ENCODE measurements around the gene CFL2. TPM values are rescaled to one million over a fixed set of nuclear protein-coding genes. Genes with fewer than 3 reads are reported as not detected.

The CFL2 gene
- total RNA-seq, 2 donors from 2014 or later: 46.3 to 79.2 TPM

DNA sequence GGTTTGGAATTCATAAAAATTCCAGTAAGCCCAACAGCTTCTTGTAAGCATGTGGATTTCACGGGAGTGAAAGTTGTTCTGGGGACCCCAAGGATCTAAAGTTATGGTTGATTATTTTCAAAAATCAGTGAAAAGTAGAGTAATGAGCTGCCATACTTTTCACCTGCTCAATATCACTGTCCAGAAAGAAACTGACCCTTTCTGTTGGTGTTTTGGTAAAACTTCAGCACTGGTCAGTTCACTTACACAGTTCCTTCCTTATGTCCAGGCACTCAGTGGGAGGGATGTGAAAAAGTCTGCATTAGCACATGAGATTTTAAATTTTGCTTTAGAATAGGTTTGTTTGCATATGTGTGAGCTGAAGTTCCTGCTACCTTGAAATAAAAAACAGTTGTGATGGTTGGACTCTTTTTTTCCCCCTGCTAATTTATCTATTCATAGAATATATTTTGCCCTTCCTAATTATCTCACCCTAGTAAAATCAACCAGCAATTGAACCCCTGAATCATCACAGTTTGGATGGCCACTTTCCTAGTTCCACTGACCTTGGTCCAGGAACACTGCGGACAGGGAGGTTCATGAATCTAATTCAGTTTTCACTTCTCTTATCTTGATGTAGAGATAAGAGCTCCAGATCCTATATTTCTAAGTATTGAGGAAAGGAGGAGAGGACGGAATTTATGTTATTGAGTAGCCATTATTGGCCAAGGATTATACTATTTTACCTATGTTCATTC lies 25.8 kb downstream of the CFL2 start:
- DNase-seq (ENCODE audit: low spot score): no peak
- H3K36me3 ChIP-seq: no peaks in the 10 kb centered on the region
- 76% methylated on average over 3 of the region's 3 CpGs for WGBS
- H3K9me3 ChIP-seq: no peaks in the 10 kb centered on the region
- TF ChIP-seq POLR2A (IDR thresholded peaks at IDR 0.05) (no peak), POLR2AphosphoS5 (IDR thresholded peaks at IDR 0.05) (no peak)
- TF ChIP-seq, protein P1, sequence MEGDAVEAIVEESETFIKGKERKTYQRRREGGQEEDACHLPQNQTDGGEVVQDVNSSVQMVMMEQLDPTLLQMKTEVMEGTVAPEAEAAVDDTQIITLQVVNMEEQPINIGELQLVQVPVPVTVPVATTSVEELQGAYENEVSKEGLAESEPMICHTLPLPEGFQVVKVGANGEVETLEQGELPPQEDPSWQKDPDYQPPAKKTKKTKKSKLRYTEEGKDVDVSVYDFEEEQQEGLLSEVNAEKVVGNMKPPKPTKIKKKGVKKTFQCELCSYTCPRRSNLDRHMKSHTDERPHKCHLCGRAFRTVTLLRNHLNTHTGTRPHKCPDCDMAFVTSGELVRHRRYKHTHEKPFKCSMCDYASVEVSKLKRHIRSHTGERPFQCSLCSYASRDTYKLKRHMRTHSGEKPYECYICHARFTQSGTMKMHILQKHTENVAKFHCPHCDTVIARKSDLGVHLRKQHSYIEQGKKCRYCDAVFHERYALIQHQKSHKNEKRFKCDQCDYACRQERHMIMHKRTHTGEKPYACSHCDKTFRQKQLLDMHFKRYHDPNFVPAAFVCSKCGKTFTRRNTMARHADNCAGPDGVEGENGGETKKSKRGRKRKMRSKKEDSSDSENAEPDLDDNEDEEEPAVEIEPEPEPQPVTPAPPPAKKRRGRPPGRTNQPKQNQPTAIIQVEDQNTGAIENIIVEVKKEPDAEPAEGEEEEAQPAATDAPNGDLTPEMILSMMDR (IDR thresholded peaks at IDR 0.05): no peak
- H3K4me1 ChIP-seq (replicated peaks): no peaks in the 10 kb centered on the region
- no peaks in the 10 kb centered on the region for H3K27me3 ChIP-seq (replicated peaks; ENCODE audit: insufficient read depth)
- H3K27ac ChIP-seq: no peak overlapping the region
- intact Hi-C loops (cut with DNase I): no loop called here
- no peak overlapping the region for H3K4me3 ChIP-seq

DNA sequence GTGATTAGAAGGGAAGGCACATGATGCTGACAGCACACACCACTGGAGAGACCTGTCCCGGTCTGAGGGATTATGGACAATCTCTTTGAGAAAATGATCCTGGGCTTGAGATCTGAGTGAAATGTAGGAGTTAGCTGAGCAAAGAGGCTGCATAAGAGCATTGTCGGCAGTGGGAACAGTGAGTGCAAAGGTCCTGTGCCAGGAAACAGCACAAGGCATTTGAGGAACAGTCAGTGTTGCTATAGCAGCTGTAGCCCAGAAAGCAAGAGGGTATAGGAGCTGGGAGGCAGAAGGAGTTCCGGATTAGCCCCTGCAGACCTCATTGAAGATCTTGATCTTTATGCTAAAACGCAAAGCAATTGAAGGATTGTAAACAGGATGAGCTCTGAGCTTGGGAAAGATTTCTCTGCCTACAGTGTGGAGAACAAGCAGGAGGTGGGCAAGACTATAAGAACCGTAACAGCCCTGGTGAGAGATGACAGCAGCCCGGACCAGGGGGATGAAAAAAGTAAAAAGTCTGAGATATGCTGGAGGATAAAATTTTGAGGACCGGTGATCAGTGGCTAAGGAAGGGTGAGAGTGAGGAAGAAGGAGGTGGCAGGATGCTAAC lies 28.5 kb downstream of the CFL2 start:
- DNase-seq (ENCODE audit: low spot score): no peak
- Histone ChIP-seq H3K36me3 (no peaks in the 10 kb centered on the region), H3K4me1 (replicated peaks) (no peaks in the 10 kb centered on the region), H3K27ac (no peak overlapping the region), H3K9me3 (no peaks in the 10 kb centered on the region), H3K4me3 (no peak overlapping the region), H3K27me3 (replicated peaks; ENCODE audit: insufficient read depth) (no peaks in the 10 kb centered on the region)
- intact Hi-C loops (cut with DNase I): no loop called here
- 72% methylated on average over 7 of the region's 7 CpGs for WGBS
- TF ChIP-seq POLR2AphosphoS5 (IDR thresholded peaks at IDR 0.05) (no peak), POLR2A (IDR thresholded peaks at IDR 0.05) (no peak)

DNA sequence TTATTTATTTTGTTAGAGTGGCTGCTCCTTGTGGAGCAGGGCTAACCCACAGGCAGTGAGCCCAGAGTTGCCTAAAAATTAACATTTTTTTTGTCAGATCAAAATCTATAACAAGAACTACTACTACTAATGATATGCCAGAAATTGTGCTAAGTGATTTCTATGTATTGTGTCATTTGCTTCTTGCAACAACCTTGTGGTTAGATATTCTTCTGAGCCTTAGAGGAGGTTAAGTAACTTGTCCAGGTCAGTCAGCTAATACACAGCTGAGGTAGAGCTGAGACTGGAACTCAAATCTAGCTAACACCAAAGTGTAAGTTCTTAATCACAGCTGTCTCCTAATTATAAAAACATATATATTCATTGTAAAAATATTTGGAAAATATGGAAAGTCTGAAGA lies 29.8 kb downstream of the CFL2 start:
- H3K4me1 ChIP-seq (replicated peaks): no peaks in the 10 kb centered on the region
- H3K36me3 ChIP-seq: no peaks in the 10 kb centered on the region
- H3K27ac ChIP-seq: no peak overlapping the region
- DNase-seq (ENCODE audit: low spot score): no peak
- no peaks in the 10 kb centered on the region for H3K27me3 ChIP-seq (replicated peaks; ENCODE audit: insufficient read depth)
- no peak overlapping the region for H3K4me3 ChIP-seq
- TF ChIP-seq, protein P1 (IDR thresholded peaks at IDR 0.05): no peak
- TF ChIP-seq POLR2AphosphoS5 (IDR thresholded peaks at IDR 0.05) (no peak), POLR2A (IDR thresholded peaks at IDR 0.05) (no peak)
- intact Hi-C loops (cut with DNase I): no loop called here
- no peaks in the 10 kb centered on the region for H3K9me3 ChIP-seq

DNA sequence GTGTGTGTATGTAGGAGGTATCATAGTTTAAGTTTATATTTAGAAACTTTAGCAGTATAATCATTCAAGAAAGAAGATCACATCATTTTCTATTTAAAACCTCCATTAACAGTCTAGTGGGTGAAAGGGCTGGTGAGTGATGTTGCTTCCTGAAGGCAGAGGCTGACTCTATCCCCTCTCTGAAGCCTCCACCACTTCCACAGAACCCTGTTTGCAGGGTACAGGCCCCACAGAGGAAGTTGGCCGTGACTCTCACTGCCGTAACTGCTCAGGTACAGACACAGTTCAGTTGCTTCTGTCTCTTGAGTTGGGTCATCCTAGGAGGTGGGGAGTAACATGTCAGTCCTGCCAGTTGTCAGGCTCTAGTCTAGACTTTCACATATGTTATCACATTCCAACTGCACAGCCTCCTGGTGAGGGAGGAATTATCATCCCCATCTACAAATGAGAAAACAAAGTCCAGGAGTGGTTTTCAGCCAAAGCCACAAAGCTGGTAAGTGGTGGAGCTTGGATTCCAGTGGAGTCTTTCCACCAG lies 31.5 kb downstream of the CFL2 start:
- WGBS: 53% methylated on average over 2 of the region's 2 CpGs
- Histone ChIP-seq H3K9me3 (no peaks in the 10 kb centered on the region), H3K27ac (no peak overlapping the region), H3K4me1 (replicated peaks) (no peaks in the 10 kb centered on the region), H3K36me3 (no peaks in the 10 kb centered on the region), H3K4me3 (no peak overlapping the region), H3K27me3 (replicated peaks; ENCODE audit: insufficient read depth) (no peaks in the 10 kb centered on the region)
- TF ChIP-seq, protein P1 (IDR thresholded peaks at IDR 0.05): no peak
- TF ChIP-seq POLR2AphosphoS5 (IDR thresholded peaks at IDR 0.05) (no peak), POLR2A (IDR thresholded peaks at IDR 0.05) (no peak)
- intact Hi-C loops (cut with DNase I): no loop called here
- DNase-seq (ENCODE audit: low spot score): no peak

DNA sequence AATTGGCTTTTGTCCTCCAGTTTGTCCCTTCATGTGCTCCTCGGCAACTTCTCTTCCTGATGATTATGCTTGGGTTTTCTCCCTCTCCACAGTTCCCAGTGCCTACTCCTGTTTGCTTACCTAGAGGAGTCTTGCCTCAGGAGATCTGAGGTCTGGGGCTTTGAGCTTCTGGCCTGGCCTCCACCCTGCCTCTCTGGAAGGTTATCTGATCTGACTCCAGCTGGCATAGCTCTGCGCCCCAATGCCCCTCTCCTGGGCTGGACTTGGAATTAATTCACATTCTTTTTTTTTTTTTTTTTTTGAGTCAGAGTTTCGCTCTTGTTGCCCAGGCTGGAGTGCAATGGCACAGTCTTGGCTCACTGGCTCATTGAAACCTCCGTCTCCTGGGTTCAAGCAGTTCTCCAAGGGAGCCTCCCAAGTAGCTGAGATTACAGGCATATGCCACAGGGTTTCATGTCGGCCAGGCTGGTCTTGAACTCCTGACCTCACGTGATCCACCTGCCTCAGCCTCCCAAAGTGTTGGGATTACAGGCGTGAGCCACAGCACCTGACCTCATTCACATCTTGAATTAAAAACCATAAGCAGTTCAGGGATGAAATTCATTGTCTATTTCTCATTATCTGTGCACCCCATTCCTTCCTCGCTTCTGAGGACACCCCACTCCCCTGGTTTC lies 33.5 kb downstream of the CFL2 start:
- no peak for TF ChIP-seq POLR2AphosphoS5 (IDR thresholded peaks at IDR 0.05)
- TF ChIP-seq, protein P1 (IDR thresholded peaks at IDR 0.05): no peak
- TF ChIP-seq POLR2A (IDR thresholded peaks at IDR 0.05): no peak
- Histone ChIP-seq H3K27me3 (replicated peaks; ENCODE audit: insufficient read depth) (no peaks in the 10 kb centered on the region), H3K4me3 (no peak overlapping the region), H3K27ac (no peak overlapping the region), H3K4me1 (replicated peaks) (no peaks in the 10 kb centered on the region), H3K9me3 (no peaks in the 10 kb centered on the region), H3K36me3 (no peaks in the 10 kb centered on the region)
- 83% methylated on average over 8 of the region's 8 CpGs for WGBS
- intact Hi-C loops (cut with DNase I): no loop called here
- DNase-seq (ENCODE audit: low spot score): no peak
